K562 (cell line): ENCODE results near the gene TAS2R40. TPM values are rescaled to one million over a fixed set of nuclear protein-coding genes. Genes with fewer than 3 reads are reported as not detected.

Experiments used
- CC2D1A ChIP-seq: fragments of 450-650 bp; IDR thresholded peaks from 2 replicates; pipeline ENCODE4 v1.6.1; 2017; ENCODE audit warnings: mild to moderate bottlenecking
- CXXC5 ChIP-seq: fragments of 250-450 bp; sonication (Bioruptor Pico); IDR thresholded peaks from 2 replicates; pipeline ENCODE4 v1.8.0; 2022; ENCODE audit warnings: inconsistent platforms, mild to moderate bottlenecking, moderate library complexity
- POLR2A ChIP-seq: fragments of 450-650 bp; conservative IDR thresholded peaks from 2 replicates; pipeline ENCODE4 v1.6.1; 2016
- UBTF ChIP-seq, 2 experiments: IDR thresholded peaks; 2 replicates each; pipeline ENCODE4 v1.6.1; 2012; ENCODE audit warnings: improper control_type of control experiment in 2 of 2, low read depth in 2 of 2, low read length in 2 of 2, borderline replicate concordance in 1 of 2
- polyA plus RNA-seq, 8 experiments: library from polyadenylated mRNA; depleted of rRNA in 4 of 8; stranded (reverse) in 5 of 8; unstranded in 3 of 8; fragments of >200 nt; fragmentation: Nextera tagmentation in 2 of 8; fragmentation: Illumina TruSeq in 1 of 8; extraction: Ambion mirVana in 2 of 8; extraction: Trizol in 1 of 8; gene quantifications; 2 replicates each; pipeline versions ENCODE4 v1.2.1 to v1.2.3, GENCODE V29; 2011 to 2014; ENCODE audit warnings: inconsistent platforms in 1 of 8, missing spikeins in 1 of 8
- total RNA-seq, 7 experiments: library from RNA; depleted of rRNA in 6 of 7; stranded (reverse); fragments of >200 nt in 6 of 7; fragmentation: Illumina TruSeq in 2 of 7; extraction: Trizol in 2 of 7; gene quantifications; 2 replicates each; pipeline versions ENCODE4 v1.2.1 to v1.2.3, GENCODE V29; 2011 to 2021; ENCODE audit warnings: low replicate concordance in 1 of 7
- TF ChIP-seq, protein P1 (sequence below), 2 experiments: fragments of 450-650 bp; formaldehyde crosslinking in 1 of 2; IDR thresholded peaks; 2 replicates each; pipeline versions ENCODE4 v1.4.0 to v1.6.1; 2014 to 2020; ENCODE audit warnings: mild to moderate bottlenecking in 2 of 2, borderline replicate concordance in 1 of 2, low read depth in 1 of 2
- TF ChIP-seq, protein P2 (sequence below): fragments of 250-450 bp; sonication (Bioruptor Pico); IDR thresholded peaks from 2 replicates; pipeline ENCODE4 v1.8.0; 2021; ENCODE audit warnings: borderline replicate concordance, mild to moderate bottlenecking, moderate library complexity; ENCODE audit not compliant: poor library complexity, severe bottlenecking

Gene TAS2R40
- total and polyA plus RNA-seq, 9 of the 15 experiments (the other 6 are each of a cell fraction or from before 2014, with no cell fraction given) = not detected

- TF ChIP-seq, protein P1, sequence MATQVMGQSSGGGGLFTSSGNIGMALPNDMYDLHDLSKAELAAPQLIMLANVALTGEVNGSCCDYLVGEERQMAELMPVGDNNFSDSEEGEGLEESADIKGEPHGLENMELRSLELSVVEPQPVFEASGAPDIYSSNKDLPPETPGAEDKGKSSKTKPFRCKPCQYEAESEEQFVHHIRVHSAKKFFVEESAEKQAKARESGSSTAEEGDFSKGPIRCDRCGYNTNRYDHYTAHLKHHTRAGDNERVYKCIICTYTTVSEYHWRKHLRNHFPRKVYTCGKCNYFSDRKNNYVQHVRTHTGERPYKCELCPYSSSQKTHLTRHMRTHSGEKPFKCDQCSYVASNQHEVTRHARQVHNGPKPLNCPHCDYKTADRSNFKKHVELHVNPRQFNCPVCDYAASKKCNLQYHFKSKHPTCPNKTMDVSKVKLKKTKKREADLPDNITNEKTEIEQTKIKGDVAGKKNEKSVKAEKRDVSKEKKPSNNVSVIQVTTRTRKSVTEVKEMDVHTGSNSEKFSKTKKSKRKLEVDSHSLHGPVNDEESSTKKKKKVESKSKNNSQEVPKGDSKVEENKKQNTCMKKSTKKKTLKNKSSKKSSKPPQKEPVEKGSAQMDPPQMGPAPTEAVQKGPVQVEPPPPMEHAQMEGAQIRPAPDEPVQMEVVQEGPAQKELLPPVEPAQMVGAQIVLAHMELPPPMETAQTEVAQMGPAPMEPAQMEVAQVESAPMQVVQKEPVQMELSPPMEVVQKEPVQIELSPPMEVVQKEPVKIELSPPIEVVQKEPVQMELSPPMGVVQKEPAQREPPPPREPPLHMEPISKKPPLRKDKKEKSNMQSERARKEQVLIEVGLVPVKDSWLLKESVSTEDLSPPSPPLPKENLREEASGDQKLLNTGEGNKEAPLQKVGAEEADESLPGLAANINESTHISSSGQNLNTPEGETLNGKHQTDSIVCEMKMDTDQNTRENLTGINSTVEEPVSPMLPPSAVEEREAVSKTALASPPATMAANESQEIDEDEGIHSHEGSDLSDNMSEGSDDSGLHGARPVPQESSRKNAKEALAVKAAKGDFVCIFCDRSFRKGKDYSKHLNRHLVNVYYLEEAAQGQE (IDR thresholded peaks at IDR 0.05; ENCODE audit: borderline replicate concordance) = no peak
- TF ChIP-seq, protein P1 (CRISPR knock-in tag; IDR thresholded peaks at IDR 0.05; ENCODE audit: low read depth) = no peak
- TF ChIP-seq UBTF (IDR thresholded peaks at IDR 0.05; ENCODE audit: borderline replicate concordance in 1 of 2, low read depth in 2 of 2, low read length in 2 of 2) (no peak), CC2D1A (no peak), POLR2A (0 out of 2 replicates have a peak, but pooled peaks have one; percentile 46), CXXC5 (CRISPR knock-in tag) (no peak)
- TF ChIP-seq, protein P2, sequence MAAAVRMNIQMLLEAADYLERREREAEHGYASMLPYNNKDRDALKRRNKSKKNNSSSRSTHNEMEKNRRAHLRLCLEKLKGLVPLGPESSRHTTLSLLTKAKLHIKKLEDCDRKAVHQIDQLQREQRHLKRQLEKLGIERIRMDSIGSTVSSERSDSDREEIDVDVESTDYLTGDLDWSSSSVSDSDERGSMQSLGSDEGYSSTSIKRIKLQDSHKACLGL (CRISPR knock-in tag) = no peak
Observed at GRCh38 chr7:143258831-143259230, 37.0 kb downstream of the TAS2R40 start (continued).
